ENCODE data around the gene MBD1. TPM values are rescaled to one million over a fixed set of nuclear protein-coding genes. Genes with fewer than 3 reads are reported as not detected.

The MBD1 gene, protein sequence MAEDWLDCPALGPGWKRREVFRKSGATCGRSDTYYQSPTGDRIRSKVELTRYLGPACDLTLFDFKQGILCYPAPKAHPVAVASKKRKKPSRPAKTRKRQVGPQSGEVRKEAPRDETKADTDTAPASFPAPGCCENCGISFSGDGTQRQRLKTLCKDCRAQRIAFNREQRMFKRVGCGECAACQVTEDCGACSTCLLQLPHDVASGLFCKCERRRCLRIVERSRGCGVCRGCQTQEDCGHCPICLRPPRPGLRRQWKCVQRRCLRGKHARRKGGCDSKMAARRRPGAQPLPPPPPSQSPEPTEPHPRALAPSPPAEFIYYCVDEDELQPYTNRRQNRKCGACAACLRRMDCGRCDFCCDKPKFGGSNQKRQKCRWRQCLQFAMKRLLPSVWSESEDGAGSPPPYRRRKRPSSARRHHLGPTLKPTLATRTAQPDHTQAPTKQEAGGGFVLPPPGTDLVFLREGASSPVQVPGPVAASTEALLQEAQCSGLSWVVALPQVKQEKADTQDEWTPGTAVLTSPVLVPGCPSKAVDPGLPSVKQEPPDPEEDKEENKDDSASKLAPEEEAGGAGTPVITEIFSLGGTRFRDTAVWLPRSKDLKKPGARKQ
- total RNA-seq (2022; extraction: Qiagen RNA extraction), result 27.6 to 38.6 TPM (median 37.7 TPM) in 5 replicates

DNA sequence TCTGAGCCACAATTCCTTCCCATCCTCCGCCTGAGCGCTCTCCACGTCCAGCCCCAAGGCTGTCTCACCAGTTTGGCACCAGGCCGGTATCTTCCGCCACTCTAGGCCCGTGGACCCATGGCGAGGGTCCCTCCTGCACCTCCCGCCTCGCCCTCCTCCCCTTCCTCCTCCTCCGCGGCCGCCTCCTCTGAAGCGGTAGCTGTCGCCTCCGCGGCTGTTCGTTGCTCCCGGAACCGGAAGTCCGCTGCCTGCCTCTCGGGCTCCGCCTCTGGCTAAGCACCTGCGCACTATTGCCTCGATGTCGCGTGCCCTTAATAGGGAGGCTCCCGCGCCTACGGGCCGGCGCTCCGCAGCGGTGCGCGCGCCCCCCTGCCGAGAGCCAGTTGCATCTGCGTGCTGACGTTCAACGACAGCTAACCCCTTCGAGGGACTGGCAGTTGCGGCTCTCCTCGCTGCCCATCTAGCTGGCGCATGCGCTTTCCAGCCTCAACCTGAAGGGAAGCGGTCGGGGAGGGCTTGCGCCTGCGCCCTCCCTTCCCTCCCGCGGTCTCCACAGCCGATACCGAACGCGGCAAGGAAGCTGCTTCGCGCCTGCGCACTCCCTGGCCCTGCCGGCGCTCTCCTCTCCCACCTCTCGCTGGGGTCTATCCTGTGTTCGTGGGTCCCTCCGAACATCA, at the start of gene MBD1:
Gene MBD1, minus strand, starts transcription at position 229 of the 677 bp plus-strand sequence. CDS start 1,531 bp downstream, outside the sequence.

DNA sequence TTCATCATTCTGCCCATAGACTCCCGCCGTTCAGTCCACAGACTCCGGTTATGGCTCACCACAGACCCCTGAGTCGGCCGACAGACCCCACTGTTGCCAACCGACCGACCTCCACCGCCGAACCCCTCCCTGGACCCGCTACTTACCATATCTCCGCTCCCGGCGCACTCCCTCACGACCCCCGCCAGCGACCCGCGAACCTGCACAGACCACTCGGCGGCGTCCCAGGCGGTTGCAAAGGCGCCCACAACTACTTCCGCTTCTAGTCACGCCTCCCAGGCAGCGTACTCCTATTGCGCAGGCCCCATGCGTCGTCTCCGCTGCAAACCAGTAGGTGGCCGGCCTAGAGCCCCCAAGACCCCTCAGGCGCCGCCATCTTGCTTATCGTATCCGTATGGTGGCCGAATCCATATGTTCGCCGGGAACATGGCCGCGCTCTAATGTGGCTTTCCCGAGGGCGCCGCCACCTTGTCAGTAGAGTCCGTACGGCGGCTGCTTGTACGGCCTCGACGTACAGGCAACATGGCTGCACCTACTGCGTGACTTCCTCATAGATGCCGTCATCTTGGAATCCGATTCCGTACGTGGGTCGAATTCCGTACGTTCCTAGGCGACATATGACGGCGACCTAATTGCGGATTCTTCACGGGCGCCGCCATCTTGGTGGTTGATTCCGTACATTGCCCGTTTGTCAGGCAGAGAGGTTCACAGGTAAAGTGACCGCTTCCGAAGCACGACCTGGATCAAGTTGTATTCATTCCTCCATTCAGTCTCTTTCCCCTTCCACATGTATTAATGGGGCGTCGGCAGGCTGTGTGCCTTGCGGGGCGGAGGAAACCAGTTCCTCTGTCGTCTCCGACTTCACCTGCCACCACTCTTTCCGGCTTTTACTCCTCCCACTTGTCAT, 6.4 kb upstream of the MBD1 start, which contains the start of gene CXXC1:
Gene CXXC1, minus strand, starts transcription at position 252 of the 907 bp plus-strand sequence. Its CDS starts 103 bp downstream, at position 149.

DNA sequence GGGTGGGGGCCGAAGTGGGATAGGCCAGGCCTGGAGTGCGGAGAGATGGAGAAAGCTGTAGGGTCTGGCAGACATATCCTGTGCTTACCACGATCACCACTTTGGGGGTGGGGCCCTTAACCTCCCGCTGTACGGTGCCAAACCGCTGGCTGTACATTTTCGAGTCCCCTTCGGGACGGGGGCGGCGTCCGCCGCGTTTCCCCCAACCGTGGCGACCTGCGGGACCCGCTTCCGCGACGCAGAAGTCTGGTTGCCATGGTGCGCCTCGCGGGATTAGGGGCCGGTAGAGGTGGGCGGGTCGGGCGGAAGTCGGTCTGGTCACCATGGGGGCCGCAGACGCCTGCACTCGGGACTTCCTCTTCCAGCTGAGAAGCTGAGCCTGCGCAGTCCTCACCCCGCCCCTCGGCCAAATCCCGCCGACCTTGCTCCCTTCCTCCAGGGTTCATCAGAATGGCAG, 15.0 kb downstream of the MBD1 start, which contains the start of gene CFAP53:
Gene CFAP53, minus strand, starts transcription at position 248 of the 457 bp plus-strand sequence. Its CDS starts 91 bp downstream, at position 157.

Other genes starting within 250 kb of the MBD1 start
- 10.0 to 12.3 TPM (median 11.0 TPM) in 5 replicates for gene MYO5B, start 86.4 kb downstream of the MBD1 start, total RNA-seq (2022; extraction: Qiagen RNA extraction)
- gene CFAP53, start 15.0 kb downstream of the MBD1 start, total RNA-seq (2022; extraction: Qiagen RNA extraction), result 0.30 to 0.41 TPM (median 0.37 TPM) in 5 replicates
- gene CXXC1, start 6.2 kb upstream of the MBD1 start, total RNA-seq (2022; extraction: Qiagen RNA extraction), result 42.9 to 55.7 TPM (median 51.4 TPM) in 5 replicates
- 11.4 to 14.9 TPM (median 12.0 TPM) in 5 replicates for gene SKA1, start 93.5 kb upstream of the MBD1 start, total RNA-seq (2022; extraction: Qiagen RNA extraction)